Activated T-cell treated with anti-CD3 and anti-CD28 coated beads, Interleukin-2, amount 50 U/mL, for 72 hours (primary cell): Measurements from ENCODE around the gene MRPL1. TPM values are rescaled to one million over a fixed set of nuclear protein-coding genes. Genes with fewer than 3 reads are reported as not detected.
"Not testable (repeated sequence)": the region's sequence is repeated elsewhere in the genome, so short reads cannot be mapped to it uniquely, and the experiment has no call there.

Experiments
- ATAC-seq, 2 donors: fragments of 150-1000 bp; cut with Tn5 transposase; replicated peaks in 1 of 2; 2 replicates each; pipeline ENCODE4 v1.10.0; 2021; ENCODE audit warnings: moderate library complexity in 2 of 2, mild to moderate bottlenecking in 1 of 2
- DNase-seq, 2 donors: peaks; one replicate each; pipeline ENCODE4 v3.0.0; 2021 to 2022; ENCODE audit warnings: mixed read lengths in 1 of 2
- H3K27ac Mint-ChIP-seq: one replicate; pipeline ENCODE4 v1.8.0; 2022; ENCODE audit warnings: mild to moderate bottlenecking, moderate library complexity, mixed read lengths
- H3K27me3 Mint-ChIP-seq: one replicate; pipeline ENCODE4 v1.8.0; 2022; ENCODE audit warnings: low read depth, mixed read lengths
- H3K36me3 Mint-ChIP-seq, 2 donors: one replicate each; pipeline ENCODE4 v1.8.0; 2022; ENCODE audit warnings: mixed read lengths in 2 of 2, mild to moderate bottlenecking in 1 of 2; ENCODE audit not compliant: insufficient read depth in 2 of 2
- H3K4me1 Mint-ChIP-seq: one replicate; pipeline ENCODE4 v1.8.0; 2022; ENCODE audit warnings: low read depth, mixed read lengths
- H3K4me3 Mint-ChIP-seq, 2 donors: one replicate each; pipeline ENCODE4 v1.8.0; 2022; ENCODE audit warnings: mild to moderate bottlenecking in 2 of 2, mixed read lengths in 2 of 2, moderate library complexity in 2 of 2
- H3K9me3 Mint-ChIP-seq, 2 donors: one replicate each; pipeline ENCODE4 v1.8.0; 2022; ENCODE audit warnings: mixed read lengths in 2 of 2
- total RNA-seq, 2 donors: library from RNA; stranded (reverse); gene quantifications; one replicate each; pipeline ENCODE4 v1.2.3, GENCODE V29; 2022

The MRPL1 gene
- total RNA-seq, 2 donors from 2014 or later = 39.3 to 76.8 TPM

GRCh38 chr4:77983612-77984311, 121.1 kb downstream of the MRPL1 start:
- H3K27ac Mint-ChIP-seq, H3K36me3 Mint-ChIP-seq, H3K27me3 Mint-ChIP-seq, H3K4me1 Mint-ChIP-seq, H3K4me3 Mint-ChIP-seq, DNase-seq, ATAC-seq, H3K9me3 Mint-ChIP-seq: not testable (repeated sequence)

GRCh38 chr4:77989968-77990367, 127.3 kb downstream of the MRPL1 start:
- ATAC-seq (no peak), DNase-seq (no peak)
- Mint-ChIP-seq H3K27me3 (peaks cover 48% of the 10 kb centered on the region), H3K4me1 (no peaks in the 10 kb centered on the region), H3K27ac (no peak overlapping the region), H3K9me3 (peaks cover 0 to 2% of the 10 kb centered on the region in 2 donors), H3K4me3 (no peak overlapping the region), H3K36me3 (peaks cover 0 to 2% of the 10 kb centered on the region in 2 donors)

GRCh38 chr4:77990456-77990855, 127.8 kb downstream of the MRPL1 start:
- Mint-ChIP-seq H3K36me3 (peaks cover 0 to 2% of the 10 kb centered on the region in 2 donors), H3K9me3 (peaks cover 0 to 2% of the 10 kb centered on the region in 2 donors), H3K4me3 (no peak overlapping the region), H3K27me3 (peaks cover 48% of the 10 kb centered on the region), H3K27ac (no peak overlapping the region), H3K4me1 (no peaks in the 10 kb centered on the region)
- DNase-seq (no peak), ATAC-seq (no peak)

- ATAC-seq = no peak
- Mint-ChIP-seq H3K36me3 (peaks cover 0 to 2% of the 10 kb centered on the region in 2 donors), H3K4me1 (no peaks in the 10 kb centered on the region), H3K27me3 (peaks cover 48% of the 10 kb centered on the region), H3K9me3 (peaks cover 0 to 2% of the 10 kb centered on the region in 2 donors), H3K4me3 (no peak overlapping the region), H3K27ac (no peak overlapping the region)
- DNase-seq = no peak
Observed at GRCh38 chr4:77990904-77991358, 128.3 kb downstream of the MRPL1 start.

DNA sequence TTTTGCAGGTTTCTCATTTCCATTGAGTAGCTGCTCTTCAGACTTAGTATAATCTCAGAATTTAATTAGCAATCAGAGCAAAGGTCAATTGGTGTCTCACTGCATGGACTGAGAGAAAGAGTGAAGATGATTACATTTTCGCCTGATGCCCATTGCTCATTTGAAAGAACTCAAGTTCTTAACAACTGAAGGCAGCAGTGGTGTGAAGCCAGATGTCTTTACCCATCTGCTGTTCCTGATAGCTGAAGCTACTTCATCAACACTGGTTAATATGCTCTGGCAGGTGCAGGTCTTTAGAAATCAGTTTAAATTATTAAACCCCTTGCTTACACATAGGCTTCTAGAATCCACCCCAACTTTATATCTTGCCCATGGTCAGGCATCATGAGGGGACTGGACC, 130.0 kb downstream of the MRPL1 start:
- peaks cover 0 to 2% of the 10 kb centered on the region in 2 donors for H3K9me3 Mint-ChIP-seq

GRCh38 chr4:77994194-77994721, 131.6 kb downstream of the MRPL1 start:
- no peak overlapping the region for H3K4me3 Mint-ChIP-seq
- H3K4me1 Mint-ChIP-seq = no peaks in the 10 kb centered on the region
- DNase-seq = no peak
- H3K9me3 Mint-ChIP-seq = no peaks in the 10 kb centered on the region
- no peak overlapping the region for H3K27ac Mint-ChIP-seq
- no peaks in the 10 kb centered on the region for H3K36me3 Mint-ChIP-seq
- ATAC-seq = peak in 1 of 2 donors; percentile 30
- H3K27me3 Mint-ChIP-seq = peaks cover 39% of the 10 kb centered on the region

More for the DNA sequence above, 130.0 kb downstream of the MRPL1 start:
- Mint-ChIP-seq H3K36me3 (peaks cover 0 to 2% of the 10 kb centered on the region in 2 donors), H3K4me3 (no peak overlapping the region), H3K4me1 (no peaks in the 10 kb centered on the region), H3K27me3 (peaks cover 48% of the 10 kb centered on the region), H3K27ac (no peak overlapping the region)
- DNase-seq (no peak), ATAC-seq (no peak)

DNA sequence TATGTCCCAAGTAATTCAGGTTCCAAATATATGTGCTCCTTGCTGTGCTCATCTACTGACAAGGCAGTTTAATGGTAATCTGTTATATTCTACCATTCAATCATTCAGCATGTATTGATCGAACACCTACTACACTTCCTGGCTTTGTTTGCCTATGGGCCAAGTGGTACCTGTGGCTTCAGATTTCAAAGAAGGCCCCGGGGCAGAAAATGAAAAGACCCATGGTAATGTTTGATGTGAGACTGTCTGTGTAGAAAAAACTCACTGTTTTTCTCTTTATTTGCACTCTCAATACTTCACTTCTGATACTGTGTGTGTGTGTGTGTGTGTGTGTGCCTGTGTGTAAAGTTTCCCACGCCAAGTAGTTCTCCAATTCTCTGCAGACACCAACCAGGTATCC, 133.4 kb downstream of the MRPL1 start:
- DNase-seq = no peak

GRCh38 chr4:78001531-78001930, 138.9 kb downstream of the MRPL1 start:
- no peak for DNase-seq
- Mint-ChIP-seq H3K4me3 (no peak overlapping the region), H3K27ac (no peak overlapping the region), H3K27me3 (peaks cover 12% of the 10 kb centered on the region), H3K36me3 (no peaks in the 10 kb centered on the region), H3K4me1 (no peaks in the 10 kb centered on the region), H3K9me3 (no peaks in the 10 kb centered on the region)
- no peak for ATAC-seq

More for the DNA sequence above, 133.4 kb downstream of the MRPL1 start:
- Mint-ChIP-seq H3K4me3 (no peak overlapping the region), H3K36me3 (no peaks in the 10 kb centered on the region), H3K4me1 (no peaks in the 10 kb centered on the region), H3K9me3 (no peaks in the 10 kb centered on the region), H3K27me3 (peaks cover 33% of the 10 kb centered on the region), H3K27ac (no peak overlapping the region)
- no peak for ATAC-seq

GRCh38 chr4:78002260-78002659, 139.6 kb downstream of the MRPL1 start:
- ATAC-seq = no peak
- Mint-ChIP-seq H3K4me1 (no peaks in the 10 kb centered on the region), H3K4me3 (no peak overlapping the region), H3K27me3 (peaks cover 12% of the 10 kb centered on the region), H3K36me3 (no peaks in the 10 kb centered on the region), H3K27ac (no peak overlapping the region), H3K9me3 (no peaks in the 10 kb centered on the region)
- no peak for DNase-seq

Other genes starting within 250 kb of the MRPL1 start
- gene CNOT6L, start 43.5 kb upstream of the MRPL1 start, total RNA-seq = 100 to 1,000 TPM; 209 to 223 TPM
- under 1 TPM; 0.07 to 0.10 TPM for gene FRAS1, start 194.5 kb downstream of the MRPL1 start, total RNA-seq